Measurements from ENCODE around the gene AKAP13. TPM values are rescaled to one million over a fixed set of nuclear protein-coding genes. Genes with fewer than 3 reads are reported as not detected.
A peak's percentile ranks its signal among the peaks of the same experiment; 100 is the strongest.
"Not testable (repeated sequence)": the region's sequence is repeated elsewhere in the genome, so short reads cannot be mapped to it uniquely, and the experiment has no call there.

AKAP13 gene
- total and polyA plus RNA-seq, 5 experiments from 2014 or later = 113 to 244 (median 131) TPM

DNA sequence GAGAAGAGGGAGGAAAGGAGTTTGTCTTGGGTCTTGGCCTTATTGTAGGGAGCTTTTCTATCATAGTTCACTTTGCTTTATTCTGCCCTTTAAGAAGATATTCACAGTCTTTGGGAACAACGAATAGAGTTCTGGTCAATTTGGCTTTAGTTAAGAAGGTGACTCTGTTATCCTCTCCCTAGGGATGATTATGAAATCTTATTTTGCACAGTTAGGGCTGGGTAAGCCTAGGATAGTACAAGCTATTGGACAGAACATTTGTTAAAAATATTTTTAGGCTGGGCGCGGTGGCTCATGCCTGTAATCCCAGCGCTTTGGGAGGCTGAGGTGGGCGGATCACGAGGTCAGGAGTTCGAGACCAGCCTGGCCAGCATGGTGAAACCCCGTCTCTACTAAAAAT lies 61.5 kb downstream of the AKAP13 start:
- H3K27ac Mint-ChIP-seq = peak overlapping the region in 6 of 10 donors; percentile 7 to 58 (median 24)
- peak overlapping the region in 2 of 10 donors; percentile 0 for H3K4me3 Mint-ChIP-seq
- ATAC-seq, DNase-seq, POLR2A ChIA-PET, H3K36me3 Mint-ChIP-seq, H3K9me3 Mint-ChIP-seq, H3K27me3 Mint-ChIP-seq: not testable (repeated sequence)
- peaks cover 25 to 61% (median 55%) of the 10 kb centered on the region in 4 donors for H3K4me1 Mint-ChIP-seq

DNA sequence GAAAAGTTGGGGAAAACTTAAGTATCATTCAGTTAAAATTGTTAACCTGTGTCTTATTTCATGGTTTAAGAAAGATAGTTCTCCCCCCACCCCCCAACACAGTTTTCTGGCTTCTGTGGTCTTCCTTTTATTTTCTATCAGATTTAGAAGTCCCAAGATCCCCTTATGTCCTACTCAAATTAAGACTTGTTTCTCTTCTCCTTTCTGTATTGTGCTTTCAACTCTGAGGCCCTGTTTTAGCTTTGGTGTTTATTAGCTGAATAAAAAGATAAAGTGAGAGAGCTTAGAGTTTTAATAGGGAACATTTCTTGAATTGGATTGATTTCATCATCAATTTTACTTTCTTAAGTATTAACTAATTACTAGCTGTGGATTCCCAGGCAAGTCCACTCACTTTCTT lies 62.6 kb downstream of the AKAP13 start:
- peaks cover 0 to 10% (median 6%) of the 10 kb centered on the region in 3 donors for H3K36me3 Mint-ChIP-seq
- peak overlapping the region in 9 of 10 donors; percentile 6 to 93 (median 71) for H3K27ac Mint-ChIP-seq
- no peak for ATAC-seq
- POLR2A ChIA-PET = no interaction called here
- no peaks in the 10 kb centered on the region for H3K27me3 Mint-ChIP-seq
- no peak for DNase-seq
- peaks cover 0 to 15% (median 4%) of the 10 kb centered on the region in 9 donors for H3K9me3 Mint-ChIP-seq
- peaks cover 28 to 68% (median 60%) of the 10 kb centered on the region in 4 donors for H3K4me1 Mint-ChIP-seq
- H3K4me3 Mint-ChIP-seq = peak overlapping the region in 9 of 10 donors; percentile 6 to 73 (median 34)

DNA sequence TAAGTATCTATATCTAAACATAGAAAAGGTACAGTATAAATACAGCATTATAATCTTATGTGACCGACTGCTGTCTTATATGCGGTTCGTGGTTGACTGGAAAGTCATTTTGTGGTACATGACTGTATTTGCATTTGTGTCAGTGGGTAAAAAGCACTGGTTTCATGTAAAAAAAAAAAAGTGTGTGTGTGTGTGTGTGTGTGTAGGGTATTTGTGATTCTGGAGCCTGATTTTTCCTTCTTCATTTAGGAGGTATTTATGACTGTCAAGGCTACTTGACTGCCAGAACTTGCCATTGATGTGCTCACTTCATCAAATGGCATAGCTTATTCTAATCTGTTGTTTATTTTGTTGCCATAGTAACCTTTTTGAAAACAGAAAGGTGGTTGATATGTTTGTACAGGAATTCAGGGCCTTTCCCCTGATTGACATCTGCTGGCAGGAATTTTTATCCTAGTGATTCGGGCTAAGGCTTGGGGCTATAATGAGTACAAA lies 63.2 kb downstream of the AKAP13 start:
- Mint-ChIP-seq H3K36me3 (peaks cover 0 to 14% (median 6%) of the 10 kb centered on the region in 3 donors), H3K27me3 (no peaks in the 10 kb centered on the region), H3K9me3 (peaks cover 0 to 20% (median 5%) of the 10 kb centered on the region in 9 donors), H3K4me1 (peaks cover 30 to 72% (median 63%) of the 10 kb centered on the region in 4 donors), H3K4me3 (peak overlapping the region in 8 of 10 donors; percentile 19 to 75 (median 42)), H3K27ac (peak overlapping the region; percentile 32 to 93 (median 72))
- POLR2A ChIA-PET = no interaction called here
- DNase-seq = peak in 5 of 10 donors; percentile 2 to 51 (median 22)
- peak; percentile 75 to 79 for ATAC-seq

DNA sequence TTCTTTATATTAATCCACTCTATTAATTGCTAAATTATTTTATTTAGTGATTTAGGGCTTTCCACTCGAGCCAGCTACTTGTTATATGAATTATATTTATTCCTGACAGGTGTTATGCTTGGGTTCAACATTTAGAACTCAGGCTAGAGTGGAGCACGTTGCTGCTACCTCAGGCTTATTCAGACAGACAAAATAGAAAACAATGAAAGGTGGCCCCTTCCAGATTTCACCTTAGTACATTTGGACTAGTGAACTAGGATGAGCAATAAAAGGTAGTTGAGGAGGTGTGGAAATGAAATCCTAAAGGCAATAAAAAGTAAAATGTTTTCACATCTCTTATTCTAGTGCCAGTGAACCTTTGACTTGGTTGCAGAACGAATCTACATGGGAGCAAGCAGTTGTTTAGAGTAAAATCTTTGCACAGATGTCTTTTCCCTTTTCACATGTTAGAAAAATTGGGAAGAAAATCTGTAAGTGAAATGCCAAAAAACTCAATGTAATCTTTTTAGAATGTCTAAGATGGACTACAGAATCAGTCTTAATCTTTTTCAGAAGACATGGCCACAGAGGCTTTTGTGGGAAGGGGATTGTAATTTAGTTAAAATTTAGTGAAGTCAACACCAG lies 63.8 kb downstream of the AKAP13 start:
- Mint-ChIP-seq H3K4me1 (peaks cover 30 to 74% (median 66%) of the 10 kb centered on the region in 4 donors), H3K27me3 (no peaks in the 10 kb centered on the region), H3K4me3 (peak overlapping the region in 3 of 10 donors; percentile 11 to 34 (median 21)), H3K9me3 (peaks cover 0 to 26% (median 7%) of the 10 kb centered on the region in 9 donors), H3K36me3 (peaks cover 0 to 16% (median 8%) of the 10 kb centered on the region in 3 donors), H3K27ac (peak overlapping the region; percentile 32 to 93 (median 76))
- ATAC-seq (no peak), DNase-seq (no peak)
- POLR2A ChIA-PET = interaction anchor here (0.6 kb wide), 1 partner anchor 118 kb away, joined by 3 read pairs; no protein-coding TSS in a partner anchor

DNA sequence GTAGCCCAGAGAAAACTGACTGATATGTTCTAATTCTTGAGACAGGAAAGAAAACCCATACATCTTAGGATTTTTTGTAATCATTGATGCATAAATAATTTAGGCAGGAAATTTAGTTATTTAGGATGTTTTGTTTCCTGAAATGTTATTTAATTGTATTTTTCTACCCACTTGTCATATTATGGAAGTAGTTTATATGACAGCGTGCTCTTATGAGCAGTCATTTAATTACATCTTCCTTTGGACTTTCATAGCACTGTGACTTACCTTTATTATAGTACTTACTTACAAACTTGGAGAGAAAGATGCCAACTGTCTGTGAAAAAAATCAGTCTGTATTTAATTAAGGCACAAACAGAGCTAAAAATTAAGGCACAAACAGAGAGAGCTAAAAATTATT lies 65.0 kb downstream of the AKAP13 start:
- peaks cover 6 to 37% (median 19%) of the 10 kb centered on the region in 9 donors for H3K9me3 Mint-ChIP-seq

DNA sequence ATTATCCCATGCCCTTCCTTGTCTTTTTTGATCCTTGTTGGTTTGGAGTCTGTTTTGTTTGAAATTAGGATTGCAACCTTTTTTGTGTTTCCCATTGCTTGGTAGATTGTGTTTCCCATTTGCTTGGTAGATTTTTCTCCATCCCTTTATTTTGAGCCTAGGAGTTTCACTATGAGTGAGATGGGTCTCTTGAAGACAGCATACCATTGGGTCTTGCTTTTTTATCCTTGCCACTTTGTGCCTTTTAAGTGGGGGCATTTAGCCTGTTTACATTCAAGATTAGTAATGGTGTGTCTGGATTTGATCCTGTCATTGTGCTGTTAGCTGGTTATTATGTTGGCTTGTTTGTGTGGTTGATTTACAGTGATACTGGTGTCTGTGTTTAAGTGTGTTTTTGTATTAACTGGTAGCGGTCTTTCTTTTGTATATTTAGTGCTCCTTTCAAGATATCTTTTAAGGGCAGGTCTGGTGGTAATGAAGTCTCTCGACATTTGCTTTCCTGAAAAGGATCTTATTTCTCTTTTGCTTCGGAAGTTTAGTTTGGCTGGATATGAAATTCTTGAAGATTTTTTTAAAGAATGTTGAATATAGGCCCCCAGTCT lies 70.8 kb downstream of the AKAP13 start:
- H3K27me3 Mint-ChIP-seq = no peaks in the 10 kb centered on the region
- H3K4me1 Mint-ChIP-seq = peaks cover 51 to 83% (median 77%) of the 10 kb centered on the region in 4 donors
- peak overlapping the region in 3 of 10 donors; percentile 14 to 44 (median 27) for H3K27ac Mint-ChIP-seq
- H3K36me3 Mint-ChIP-seq = peaks cover 11 to 34% (median 25%) of the 10 kb centered on the region in 3 donors
- ATAC-seq (no peak), DNase-seq (no peak)
- peak overlapping the region in 3 of 10 donors; percentile 44 to 54 (median 51) for H3K4me3 Mint-ChIP-seq
- POLR2A ChIA-PET = no interaction called here
- H3K9me3 Mint-ChIP-seq = peaks cover 10 to 50% (median 30%) of the 10 kb centered on the region in 9 donors

More for the DNA sequence above, 65.0 kb downstream of the AKAP13 start:
- Mint-ChIP-seq H3K27ac (peak overlapping the region in 6 of 10 donors; percentile 22 to 78 (median 58)), H3K36me3 (peaks cover 2 to 24% (median 17%) of the 10 kb centered on the region in 3 donors), H3K4me1 (peaks cover 34 to 76% (median 70%) of the 10 kb centered on the region in 4 donors), H3K27me3 (no peaks in the 10 kb centered on the region), H3K4me3 (no peak overlapping the region)
- POLR2A ChIA-PET = no interaction called here
- ATAC-seq (no peak), DNase-seq (no peak)

DNA sequence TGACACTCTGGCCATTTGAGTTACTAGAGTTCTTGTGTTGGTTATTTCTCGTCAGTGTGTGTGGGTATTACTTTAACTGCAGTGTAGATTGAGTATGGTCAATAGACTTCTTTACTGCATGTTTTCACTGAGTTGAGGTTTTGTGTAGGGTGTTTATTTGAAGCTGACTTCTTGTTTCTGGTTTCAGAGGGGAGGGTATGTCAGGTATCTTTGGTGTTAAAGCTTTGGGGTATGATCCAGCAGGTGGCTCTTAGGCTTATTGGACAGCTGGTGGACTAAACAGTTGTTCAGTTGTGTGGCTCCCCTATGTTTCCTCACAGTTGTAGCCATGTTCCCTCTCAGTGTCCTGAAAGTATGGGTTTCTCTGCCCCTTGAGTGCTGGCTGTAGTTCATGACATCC lies 72.0 kb downstream of the AKAP13 start:
- H3K4me3 Mint-ChIP-seq = peak overlapping the region in 5 of 10 donors; percentile 2 to 41 (median 24)
- POLR2A ChIA-PET = no interaction called here
- ATAC-seq (no peak), DNase-seq (no peak)
- H3K4me1 Mint-ChIP-seq = peaks cover 52 to 91% (median 81%) of the 10 kb centered on the region in 4 donors
- H3K9me3 Mint-ChIP-seq = peaks cover 10 to 45% (median 28%) of the 10 kb centered on the region in 9 donors
- peak overlapping the region; percentile 2 to 74 (median 27) for H3K27ac Mint-ChIP-seq
- H3K27me3 Mint-ChIP-seq = no peaks in the 10 kb centered on the region
- H3K36me3 Mint-ChIP-seq = peaks cover 11 to 30% (median 23%) of the 10 kb centered on the region in 3 donors

DNA sequence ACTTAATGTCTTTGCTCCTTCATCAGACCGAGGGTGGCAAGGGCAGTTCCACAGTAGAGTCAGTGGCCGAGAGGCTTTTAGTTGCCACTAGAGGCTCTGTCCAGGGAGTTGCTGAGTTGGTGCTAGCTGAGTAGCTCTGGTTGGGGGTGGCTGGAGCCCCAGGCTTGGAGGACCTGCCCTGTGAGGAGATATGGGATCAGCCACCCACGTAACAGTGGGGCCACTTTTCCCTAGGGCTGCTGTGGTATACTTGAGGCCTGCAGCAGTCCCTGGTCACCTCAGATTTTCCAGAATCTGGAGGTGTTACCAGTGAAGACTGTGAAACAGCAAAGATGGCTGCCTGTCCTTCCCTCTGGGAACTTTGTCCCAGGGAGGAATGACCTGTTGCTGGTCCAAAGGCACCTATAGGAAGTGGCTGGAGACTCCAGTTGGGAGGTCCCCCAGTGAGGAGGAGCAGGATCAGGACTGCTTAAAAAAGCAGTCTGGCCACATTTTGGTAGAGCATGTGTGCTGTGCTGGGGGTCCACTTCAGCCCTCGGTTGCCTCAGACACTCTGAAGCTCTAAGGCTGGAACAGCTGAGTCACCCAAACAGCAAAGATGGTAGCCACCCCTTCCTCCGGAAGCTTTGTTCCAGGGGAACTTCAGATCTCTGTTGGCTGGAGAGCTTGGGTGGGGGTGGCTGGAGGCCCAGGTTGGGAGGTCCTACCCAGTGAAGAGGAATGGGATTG lies 72.9 kb downstream of the AKAP13 start:
- POLR2A ChIA-PET = interaction anchor here (0.6 kb wide), 1 partner anchor 20 kb away, joined by 3 read pairs; no protein-coding TSS in a partner anchor
- H3K36me3 Mint-ChIP-seq = peaks cover 13 to 23% (median 22%) of the 10 kb centered on the region in 3 donors
- H3K27me3 Mint-ChIP-seq = no peaks in the 10 kb centered on the region
- ATAC-seq (no peak), DNase-seq (no peak)
- peak overlapping the region in 6 of 10 donors; percentile 40 to 76 (median 52) for H3K27ac Mint-ChIP-seq
- H3K9me3 Mint-ChIP-seq = peaks cover 10 to 36% (median 25%) of the 10 kb centered on the region in 9 donors
- H3K4me1 Mint-ChIP-seq = peaks cover 50 to 88% (median 77%) of the 10 kb centered on the region in 4 donors
- H3K4me3 Mint-ChIP-seq = peak overlapping the region in 2 of 10 donors; percentile 39 to 41

DNA sequence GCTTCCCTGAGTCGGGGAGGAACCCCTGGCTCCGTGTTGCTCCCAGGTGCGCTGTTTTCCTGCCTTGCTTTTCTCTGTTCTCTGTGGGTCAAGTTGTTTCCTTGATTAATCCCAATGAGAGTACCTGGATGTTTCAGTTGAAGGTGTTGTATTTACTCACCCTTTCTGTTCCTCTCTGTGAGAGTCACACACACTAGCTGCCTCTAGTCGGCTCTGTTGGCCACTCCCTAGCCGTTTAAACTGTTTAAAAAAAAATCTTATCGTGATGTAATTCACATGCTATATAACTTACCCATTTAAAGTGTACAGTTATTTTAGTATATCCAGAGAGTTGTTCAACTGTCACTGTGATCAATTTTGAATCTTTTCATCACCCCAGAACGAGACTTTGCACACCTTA lies 74.0 kb downstream of the AKAP13 start:
- peaks cover 13 to 19% (median 16%) of the 10 kb centered on the region in 3 donors for H3K36me3 Mint-ChIP-seq
- no peaks in the 10 kb centered on the region for H3K27me3 Mint-ChIP-seq
- peaks cover 10 to 29% (median 21%) of the 10 kb centered on the region in 9 donors for H3K9me3 Mint-ChIP-seq
- H3K4me3 Mint-ChIP-seq = peak overlapping the region in 2 of 10 donors; percentile 10 to 23
- ATAC-seq = no peak
- no peak for DNase-seq
- peak overlapping the region in 7 of 10 donors; percentile 3 to 64 (median 28) for H3K27ac Mint-ChIP-seq
- POLR2A ChIA-PET = no interaction called here
- H3K4me1 Mint-ChIP-seq = peaks cover 49 to 86% (median 79%) of the 10 kb centered on the region in 4 donors

DNA sequence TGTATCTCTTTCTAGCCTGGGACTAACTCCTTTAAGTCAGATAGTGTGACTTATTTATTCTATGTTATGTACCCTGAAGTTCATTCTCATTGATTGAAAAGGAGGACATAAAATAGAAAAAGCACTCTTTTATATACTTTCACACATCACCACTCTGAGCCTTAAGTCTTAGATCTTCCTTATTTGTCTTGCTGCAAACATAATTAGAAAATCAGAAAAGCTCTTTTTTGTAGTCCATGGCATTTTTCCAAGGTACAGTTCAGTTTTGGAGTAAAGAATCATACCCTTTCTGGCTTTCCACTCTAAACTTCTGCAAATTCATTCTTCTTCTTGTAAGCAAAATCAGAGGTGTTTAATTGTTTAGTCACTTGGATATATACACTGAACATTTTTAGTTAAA lies 75.5 kb downstream of the AKAP13 start:
- Mint-ChIP-seq H3K27ac (peak overlapping the region in 6 of 10 donors; percentile 2 to 74 (median 54)), H3K27me3 (no peaks in the 10 kb centered on the region), H3K36me3 (peaks cover 5 to 8% (median 7%) of the 10 kb centered on the region in 3 donors), H3K9me3 (peaks cover 0 to 14% (median 6%) of the 10 kb centered on the region in 9 donors), H3K4me1 (peaks cover 52 to 88% (median 82%) of the 10 kb centered on the region in 4 donors), H3K4me3 (peak overlapping the region in 1 of 10 donors; percentile 2)
- POLR2A ChIA-PET = no interaction called here
- DNase-seq (no peak), ATAC-seq (no peak)

DNA sequence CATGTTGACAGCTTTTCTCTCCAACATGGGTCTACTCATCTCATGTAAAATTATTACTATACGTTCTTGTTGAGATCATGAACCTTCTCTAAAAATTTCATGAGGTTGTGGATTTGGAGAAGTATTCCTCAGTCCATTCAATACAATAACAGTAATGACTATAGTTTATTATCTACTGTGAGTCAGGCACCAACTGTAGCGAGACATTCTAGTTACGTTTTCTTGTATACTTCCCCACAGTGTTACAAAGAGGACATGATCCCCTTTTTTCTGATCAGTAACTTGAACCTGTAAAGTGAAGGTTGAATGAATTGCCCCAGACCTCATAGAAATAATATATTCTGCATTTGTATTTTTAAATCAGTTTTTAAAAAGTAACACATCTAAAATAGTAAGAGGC lies 76.4 kb downstream of the AKAP13 start:
- no peaks in the 10 kb centered on the region for H3K27me3 Mint-ChIP-seq
- peaks cover 46 to 85% (median 80%) of the 10 kb centered on the region in 4 donors for H3K4me1 Mint-ChIP-seq
- H3K36me3 Mint-ChIP-seq = peaks cover 0 to 5% (median 0%) of the 10 kb centered on the region in 3 donors
- peaks cover 0 to 6% (median 0%) of the 10 kb centered on the region in 9 donors for H3K9me3 Mint-ChIP-seq
- POLR2A ChIA-PET = interaction anchor here (1.0 kb wide), 1 partner anchor 29 kb away, joined by 6 read pairs; no protein-coding TSS in a partner anchor
- peak overlapping the region in 1 of 10 donors; percentile 56 for H3K27ac Mint-ChIP-seq
- no peak overlapping the region for H3K4me3 Mint-ChIP-seq
- ATAC-seq = no peak
- DNase-seq = no peak
